Smooth muscle cell (in vitro differentiated cells): ENCODE data around the gene CLEC2D. TPM values are rescaled to one million over a fixed set of nuclear protein-coding genes. Genes with fewer than 3 reads are reported as not detected.

Experiments
- DNase-seq: peaks from one replicate; lab custom pipeline; 2025; ENCODE audit not compliant: unreplicated experiment; lab: John Stamatoyannopoulos, UW
- H2AFZ ChIP-seq: fragments of 200-600 bp; sonication (generic); 2 replicates; pipeline ENCODE4 v1.6.0; 2016; ENCODE audit warnings: antibody characterized with exemption, low read depth, mild to moderate bottlenecking
- H3F3A ChIP-seq: fragments of 200-600 bp; sonication (generic); 2 replicates; pipeline ENCODE4 v1.6.0; 2017; ENCODE audit warnings: antibody characterized with exemption, low read depth
- H3K27ac ChIP-seq: fragments of 200-600 bp; sonication (generic); 2 replicates; pipeline ENCODE4 v1.5.1; 2016; ENCODE audit warnings: low read depth, mild to moderate bottlenecking
- H3K27me3 ChIP-seq: fragments of 200-600 bp; sonication (generic); 2 replicates; pipeline ENCODE4 v1.6.1; 2016; ENCODE audit warnings: low read depth, mild to moderate bottlenecking
- H3K36me3 ChIP-seq: fragments of 200-600 bp; sonication (generic); 2 replicates; pipeline ENCODE4 v1.5.1; 2016; ENCODE audit warnings: low read depth
- H3K4me1 ChIP-seq: fragments of 200-600 bp; sonication (generic); 2 replicates; pipeline ENCODE4 v1.5.1; 2016; ENCODE audit warnings: low read depth
- H3K4me2 ChIP-seq: fragments of 200-600 bp; sonication (generic); 2 replicates; pipeline ENCODE4 v1.6.0; 2016; ENCODE audit warnings: mild to moderate bottlenecking
- H3K4me3 ChIP-seq: fragments of 200-600 bp; sonication (generic); 2 replicates; pipeline ENCODE4 v1.5.1; 2016; ENCODE audit warnings: mild to moderate bottlenecking
- H3K79me2 ChIP-seq: fragments of 200-600 bp; sonication (generic); 2 replicates; pipeline ENCODE4 v1.6.0; 2016; ENCODE audit warnings: low read depth, mild to moderate bottlenecking
- H3K9ac ChIP-seq: fragments of 200-600 bp; sonication (generic); 2 replicates; pipeline ENCODE4 v1.6.0; 2016; ENCODE audit warnings: low read depth
- H3K9me3 ChIP-seq: fragments of 200-600 bp; sonication (generic); replicated peaks from 2 replicates; pipeline ENCODE4 v1.5.1; 2016; ENCODE audit warnings: low read depth
- H4K20me1 ChIP-seq: fragments of 200-600 bp; sonication (generic); 2 replicates; pipeline ENCODE4 v1.6.0; 2016; ENCODE audit warnings: low read depth
- CTCF ChIP-seq: fragments of 200-600 bp; sonication (generic); IDR thresholded peaks from 2 replicates; pipeline ENCODE4 v1.5.1; 2017; ENCODE audit warnings: borderline replicate concordance, mild to moderate bottlenecking, antibody characterized with exemption; ENCODE audit not compliant: insufficient read depth, poor library complexity, severe bottlenecking
- WGBS: methylation state at CpG from one replicate; pipeline ENCODE4 v1.1.7; 2016; ENCODE audit warnings: low lambda C conversion rate; 5-methylcytosine and 5-hydroxymethylcytosine counted together
- polyA plus RNA-seq: library from polyadenylated mRNA; unstranded; fragments of >200 nt; fragmentation: Nextera tagmentation; extraction: Ambion mirVana; gene quantifications from 2 replicates; pipeline ENCODE4 v1.2.1, GENCODE V29; 2016
- total RNA-seq: library from RNA; depleted of rRNA; stranded (reverse); fragments of >200 nt; gene quantifications from 2 replicates; pipeline ENCODE4 v1.2.3, GENCODE V29; 2014

Gene CLEC2D
- total and polyA plus RNA-seq, 2 experiments from 2014 or later: 2.2 to 5.8 TPM

GRCh38 chr12:9707864-9708808 is 38.6 kb downstream of the CLEC2D start:
- Histone ChIP-seq H2AFZ (no peak overlapping the region), H3K9ac (no peak overlapping the region), H3K27ac (no peak overlapping the region), H4K20me1 (no peaks in the 10 kb centered on the region), H3K4me2 (no peak overlapping the region), H3K36me3 (no peaks in the 10 kb centered on the region), H3K4me3 (no peak overlapping the region), H3K4me1 (no peaks in the 10 kb centered on the region), H3K79me2 (no peaks in the 10 kb centered on the region), H3K27me3 (no peaks in the 10 kb centered on the region), H3F3A (no peaks in the 10 kb centered on the region), H3K9me3 (no peaks in the 10 kb centered on the region)
- 54% methylated on average over 12 of the region's 12 CpGs for WGBS
- no peak for DNase-seq
- TF ChIP-seq CTCF: peak; percentile 82

DNA sequence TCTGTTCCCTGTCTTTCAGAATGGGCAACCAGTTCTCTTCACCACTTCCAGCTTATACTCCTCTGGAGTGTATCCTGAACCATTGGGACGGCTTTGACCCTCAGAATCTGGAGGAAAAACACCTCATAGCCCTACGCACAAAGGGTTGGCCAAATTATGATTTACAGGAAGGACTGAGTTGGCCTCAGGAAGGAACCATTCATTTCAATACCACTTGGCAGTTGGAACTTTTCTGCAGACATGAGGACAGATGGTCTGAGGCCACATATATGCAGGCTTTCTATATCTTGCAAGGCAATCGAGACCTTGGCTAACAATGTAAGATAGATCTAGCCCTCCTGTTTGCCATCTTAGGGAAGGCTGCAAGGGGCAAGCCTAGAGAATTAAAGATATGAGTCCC is 39.3 kb downstream of the CLEC2D start:
- Histone ChIP-seq H3K4me2 (no peak overlapping the region), H3K9me3 (no peaks in the 10 kb centered on the region), H3K4me1 (no peaks in the 10 kb centered on the region), H3K27me3 (no peaks in the 10 kb centered on the region), H3K36me3 (no peaks in the 10 kb centered on the region), H3K79me2 (no peaks in the 10 kb centered on the region), H4K20me1 (no peaks in the 10 kb centered on the region), H3F3A (no peaks in the 10 kb centered on the region), H3K27ac (no peak overlapping the region), H3K4me3 (no peak overlapping the region), H2AFZ (no peak overlapping the region), H3K9ac (no peak overlapping the region)
- DNase-seq: no peak
- 83% methylated on average over 3 of the region's 3 CpGs for WGBS
- TF ChIP-seq CTCF: no peak

- no peaks in the 10 kb centered on the region for H4K20me1 ChIP-seq
- H3K4me1 ChIP-seq: no peaks in the 10 kb centered on the region
- WGBS: 93% methylated on average over 3 of the region's 3 CpGs
- no peak overlapping the region for H3K4me2 ChIP-seq
- H3K9me3 ChIP-seq: no peaks in the 10 kb centered on the region
- no peaks in the 10 kb centered on the region for H3K27me3 ChIP-seq
- no peak overlapping the region for H3K27ac ChIP-seq
- H3F3A ChIP-seq: no peaks in the 10 kb centered on the region
- no peak overlapping the region for H3K4me3 ChIP-seq
- no peaks in the 10 kb centered on the region for H3K79me2 ChIP-seq
- TF ChIP-seq CTCF: no peak
- no peaks in the 10 kb centered on the region for H3K36me3 ChIP-seq
- H2AFZ ChIP-seq: no peak overlapping the region
- DNase-seq: no peak
- H3K9ac ChIP-seq: no peak overlapping the region
Observed at GRCh38 chr12:9710584-9711375, 41.3 kb downstream of the CLEC2D start.
